Mucosa of descending colon (tissue), 3 donors: ENCODE data around the gene OSBPL6. TPM values are rescaled to one million over a fixed set of nuclear protein-coding genes. Genes with fewer than 3 reads are reported as not detected.
"Not testable (repeated sequence)": the region's sequence is repeated elsewhere in the genome, so short reads cannot be mapped to it uniquely, and the experiment has no call there.

Experiments used
- ATAC-seq: fragments of 200-7000 bp; cut with Tn5 transposase; one replicate; pipeline ENCODE4 v1.9.1; 2020; ENCODE audit warnings: mild to moderate bottlenecking, moderate library complexity
- DNase-seq, 3 donors: peaks; one replicate each; pipeline ENCODE4 v3.0.0-alpha.2; 2020
- H3K36me3 ChIP-seq: fragments of 200-600 bp; one replicate; pipeline ENCODE4 v1.8.0; 2021; ENCODE audit warnings: low read depth, mild to moderate bottlenecking
- H3K4me1 ChIP-seq: fragments of 200-600 bp; one replicate; pipeline ENCODE4 v1.8.0; 2021; ENCODE audit warnings: low read depth, mild to moderate bottlenecking
- H3K4me3 ChIP-seq: fragments of 200-600 bp; one replicate; pipeline ENCODE4 v1.8.0; 2021; ENCODE audit warnings: mild to moderate bottlenecking
- H3K9me3 ChIP-seq: fragments of 200-600 bp; one replicate; pipeline ENCODE4 v1.8.0; 2021; ENCODE audit warnings: mild to moderate bottlenecking
- CTCF ChIP-seq: fragments of 200-600 bp; IDR thresholded peaks from one replicate; pipeline ENCODE4 v1.8.0; 2022; ENCODE audit warnings: antibody characterized with exemption, mild to moderate bottlenecking
- intact Hi-C, 2 donors: fragments of 100-400 bp; cut with DNase I in 1 of 2; cut with micrococcal nuclease in 1 of 2; formaldehyde crosslinking; loops; one replicate each; pipeline versions ENCODE4 v1.11.0 to v1.11.1; 2022; cut with DNase I, micrococcal nuclease
- long read RNA-seq, 2 donors: library from polyadenylated mRNA; unstranded; transcript quantifications; one replicate each; pipeline ENCODE4 v2.0.0, GENCODE V29; 2019 to 2021
- total RNA-seq, 3 donors: library from RNA; stranded (reverse); fragmentation: NEBNext Ultra II Directional in 2 of 3; extraction: Animal tissue kit (Norgen Biotek cat#: 25700) in 2 of 3; gene quantifications; one replicate each; pipeline versions ENCODE4 v1.2.1 to v1.2.4, GENCODE V29; 2021 to 2023
- donor health status: DM: no; HTN: no; CAD: no; lungs with moderate emphysema.
- donor health status: DM: no; HTN: no; CAD: no.
- donor health status: DM: no; HTN: yes; CAD: no.

OSBPL6 gene
- total RNA-seq: 1 to 10 TPM; 1.3 to 2.7 (median 1.5) TPM
- long read RNA-seq, donor 1, partial matches to known transcripts: 1 of 9 reads
- long read RNA-seq, donor 1, other reads (novel, unspliced or antisense): 3 of 9 reads
- long read RNA-seq, donor 2, partial matches to known transcripts: 0 of 1 reads
- long read RNA-seq, donor 2, other reads (novel, unspliced or antisense): 1 of 1 reads

- ATAC-seq (peak; percentile 97), DNase-seq (peak; percentile 69 to 86 (median 74))
- TF ChIP-seq CTCF: peak; percentile 16
- H3K4me3 ChIP-seq: peak within 1 kb of the TSS; percentile 35
- intact Hi-C loops: no loop called here
- no peaks in the 10 kb centered on the region for H3K36me3 ChIP-seq
- no peaks in the 10 kb centered on the region for H3K9me3 ChIP-seq
- H3K4me1 ChIP-seq: peaks cover 6% of the 10 kb centered on the region
Measured at GRCh38 chr2:178193823-178194599, at the start of gene OSBPL6. Gene OSBPL6, plus strand, starts transcription at chr2:178194512. Its CDS starts 111,673 bp downstream, at chr2:178306185.

- no peak for TF ChIP-seq CTCF
- no peaks in the 10 kb centered on the region for H3K36me3 ChIP-seq
Measured at GRCh38 chr2:178152033-178152432, 42.3 kb upstream of the OSBPL6 start.

GRCh38 chr2:178152542-178152941 is 41.8 kb upstream of the OSBPL6 start:
- Histone ChIP-seq H3K36me3 (no peaks in the 10 kb centered on the region), H3K9me3 (no peaks in the 10 kb centered on the region), H3K4me3 (no peak overlapping the region), H3K4me1 (peaks cover 19% of the 10 kb centered on the region)
- TF ChIP-seq CTCF: no peak
- DNase-seq: no peak
- no peak for ATAC-seq
- intact Hi-C loops: no loop called here

More at GRCh38 chr2:178152033-178152432, 42.3 kb upstream of the OSBPL6 start:
- ATAC-seq (peak; percentile 28), DNase-seq (no peak)
- intact Hi-C loops: no loop called here
- H3K9me3 ChIP-seq: no peaks in the 10 kb centered on the region
- peaks cover 19% of the 10 kb centered on the region for H3K4me1 ChIP-seq
- H3K4me3 ChIP-seq: no peak overlapping the region

- no peaks in the 10 kb centered on the region for H3K36me3 ChIP-seq
- DNase-seq: peak in 1 of 3 donors; percentile 14
- H3K9me3 ChIP-seq: no peaks in the 10 kb centered on the region
- no peak overlapping the region for H3K4me3 ChIP-seq
- TF ChIP-seq CTCF: no peak
- peak; percentile 96 for ATAC-seq
- H3K4me1 ChIP-seq: peaks cover 19% of the 10 kb centered on the region
- intact Hi-C loops: no loop called here
Measured at GRCh38 chr2:178152977-178153376, 41.3 kb upstream of the OSBPL6 start.

GRCh38 chr2:178153878-178154277 is 40.4 kb upstream of the OSBPL6 start:
- H3K9me3 ChIP-seq, ATAC-seq, intact Hi-C loops, H3K4me3 ChIP-seq, H3K36me3 ChIP-seq, DNase-seq: not testable (repeated sequence)
- peaks cover 19% of the 10 kb centered on the region for H3K4me1 ChIP-seq

- Histone ChIP-seq H3K4me3 (no peak overlapping the region), H3K36me3 (no peaks in the 10 kb centered on the region), H3K4me1 (peaks cover 19% of the 10 kb centered on the region), H3K9me3 (no peaks in the 10 kb centered on the region)
- DNase-seq (no peak), ATAC-seq (no peak)
- TF ChIP-seq CTCF: no peak
- intact Hi-C loops: no loop called here
Measured at GRCh38 chr2:178155524-178155923, 38.8 kb upstream of the OSBPL6 start.
